Measurements from ENCODE around the gene IPCEF1.
"Not testable (repeated sequence)": the region's sequence is repeated elsewhere in the genome, so short reads cannot be mapped to it uniquely, and the experiment has no call there.

The IPCEF1 gene

GRCh38 chr6:154329350-154330170, 27.0 kb downstream of the IPCEF1 start:
- DNase-seq = no peak

- not testable (repeated sequence) for DNase-seq
Observed at GRCh38 chr6:154327313-154327712, 29.3 kb downstream of the IPCEF1 start.

GRCh38 chr6:154325142-154325541, 31.5 kb downstream of the IPCEF1 start:
- DNase-seq = no peak

- DNase-seq = no peak
Observed at GRCh38 chr6:154320181-154320580, 36.4 kb downstream of the IPCEF1 start.

GRCh38 chr6:154319231-154319858, 37.3 kb downstream of the IPCEF1 start:
- no peak for DNase-seq

- no peak for DNase-seq
Observed at GRCh38 chr6:154318721-154319120, 37.9 kb downstream of the IPCEF1 start.

- no peak for DNase-seq
Observed at GRCh38 chr6:154316131-154316530, 40.5 kb downstream of the IPCEF1 start.

GRCh38 chr6:154314084-154314483, 42.5 kb downstream of the IPCEF1 start:
- no peak for DNase-seq

GRCh38 chr6:154308986-154309385, 47.6 kb downstream of the IPCEF1 start:
- DNase-seq = no peak

- no peak for DNase-seq
Observed at GRCh38 chr6:154307696-154308425, 48.7 kb downstream of the IPCEF1 start.

GRCh38 chr6:154307147-154307546, 49.5 kb downstream of the IPCEF1 start:
- not testable (repeated sequence) for DNase-seq

- no peak for DNase-seq
Observed at GRCh38 chr6:154306696-154307095, 49.9 kb downstream of the IPCEF1 start.

- DNase-seq = no peak
Observed at GRCh38 chr6:154304191-154304590, 52.4 kb downstream of the IPCEF1 start.

GRCh38 chr6:154303642-154304041, 53.0 kb downstream of the IPCEF1 start:
- DNase-seq = not testable (repeated sequence)

GRCh38 chr6:154301839-154302752, 54.5 kb downstream of the IPCEF1 start:
- peak; percentile 32 for DNase-seq

- no peak for DNase-seq
Observed at GRCh38 chr6:154301086-154301625, 55.4 kb downstream of the IPCEF1 start.

GRCh38 chr6:154298297-154298696, 58.3 kb downstream of the IPCEF1 start:
- no peak for DNase-seq

GRCh38 chr6:154297721-154298120, 58.9 kb downstream of the IPCEF1 start:
- DNase-seq = no peak

GRCh38 chr6:154297210-154297609, 59.4 kb downstream of the IPCEF1 start:
- DNase-seq = no peak

- no peak for DNase-seq
Observed at GRCh38 chr6:154295733-154296132, 60.9 kb downstream of the IPCEF1 start.

- DNase-seq = no peak
Observed at GRCh38 chr6:154292855-154293519, 63.6 kb downstream of the IPCEF1 start.

GRCh38 chr6:154292066-154292465, 64.5 kb downstream of the IPCEF1 start:
- no peak for DNase-seq
